Type B pancreatic cell (in vitro differentiated cells): ENCODE data around the gene ATP8A2. TPM values are rescaled to one million over a fixed set of nuclear protein-coding genes. Genes with fewer than 3 reads are reported as not detected.

Source experiments
- DNase-seq: peaks from one replicate; pipeline ENCODE4 v3.0.0; 2021; ENCODE audit warnings: mixed read lengths; ENCODE audit not compliant: unreplicated experiment; ENCODE audit errors: extremely low spot score
- H3K27ac Mint-ChIP-seq: 2 replicates; pipeline ENCODE4 v1.8.0; 2021; ENCODE audit warnings: mild to moderate bottlenecking, mixed read lengths
- H3K27me3 Mint-ChIP-seq: 2 replicates; pipeline ENCODE4 v1.8.0; 2021; ENCODE audit warnings: mixed read lengths
- H3K36me3 Mint-ChIP-seq: 2 replicates; pipeline ENCODE4 v1.8.0; 2021; ENCODE audit warnings: mixed read lengths
- H3K4me1 Mint-ChIP-seq: one replicate; pipeline ENCODE4 v1.8.0; 2021; ENCODE audit warnings: mixed read lengths; ENCODE audit not compliant: unreplicated experiment
- H3K4me3 Mint-ChIP-seq: 2 replicates; pipeline ENCODE4 v1.8.0; 2021; ENCODE audit warnings: mild to moderate bottlenecking, mixed read lengths
- H3K9me3 Mint-ChIP-seq: 2 replicates; pipeline ENCODE4 v1.8.0; 2021; ENCODE audit warnings: mixed read lengths
- CTCF ChIP-seq: fragments of 200-600 bp; sonication (generic); conservative IDR thresholded peaks from 2 replicates; pipeline ENCODE4 v1.5.0; 2021; ENCODE audit warnings: antibody characterized with exemption, mild to moderate bottlenecking
- total RNA-seq: library from RNA; stranded (reverse); gene quantifications from 2 replicates; pipeline ENCODE4 v1.2.1, GENCODE V29; 2021; ENCODE audit warnings: low replicate concordance

ATP8A2 gene
- total RNA-seq, 1 donor from 2014 or later = 13.8 TPM

GRCh38 chr13:25966086-25966485 is 594.3 kb downstream of the ATP8A2 start:
- Mint-ChIP-seq H3K9me3 (no peaks in the 10 kb centered on the region), H3K27me3 (peaks cover 6% of the 10 kb centered on the region), H3K4me3 (no peak overlapping the region), H3K27ac (no peak overlapping the region), H3K4me1 (peaks cover 7% of the 10 kb centered on the region), H3K36me3 (peaks cover 6% of the 10 kb centered on the region)
- no peak for TF ChIP-seq CTCF
- no peak for DNase-seq

GRCh38 chr13:25967144-25967543 is 595.4 kb downstream of the ATP8A2 start:
- Mint-ChIP-seq H3K4me1 (peaks cover 15% of the 10 kb centered on the region), H3K4me3 (no peak overlapping the region), H3K27me3 (peaks cover 7% of the 10 kb centered on the region), H3K27ac (no peak overlapping the region), H3K36me3 (peaks cover 6% of the 10 kb centered on the region), H3K9me3 (no peaks in the 10 kb centered on the region)
- TF ChIP-seq CTCF = no peak
- no peak for DNase-seq

GRCh38 chr13:25971047-25971446 is 599.3 kb downstream of the ATP8A2 start:
- no peak for TF ChIP-seq CTCF
- DNase-seq = no peak
- no peak overlapping the region for H3K27ac Mint-ChIP-seq
- peaks cover 35% of the 10 kb centered on the region for H3K4me1 Mint-ChIP-seq
- H3K4me3 Mint-ChIP-seq = no peak overlapping the region
- H3K36me3 Mint-ChIP-seq = peaks cover 6% of the 10 kb centered on the region
- H3K27me3 Mint-ChIP-seq = peaks cover 12% of the 10 kb centered on the region
- no peaks in the 10 kb centered on the region for H3K9me3 Mint-ChIP-seq

- no peak for TF ChIP-seq CTCF
- H3K36me3 Mint-ChIP-seq = peaks cover 6% of the 10 kb centered on the region
Observed at GRCh38 chr13:25971459-25972145, 599.8 kb downstream of the ATP8A2 start.

GRCh38 chr13:25973085-25973484 is 601.3 kb downstream of the ATP8A2 start:
- no peak for DNase-seq
- no peak overlapping the region for H3K27ac Mint-ChIP-seq
- peaks cover 6% of the 10 kb centered on the region for H3K36me3 Mint-ChIP-seq
- H3K4me3 Mint-ChIP-seq = peak overlapping the region; percentile 13
- H3K9me3 Mint-ChIP-seq = no peaks in the 10 kb centered on the region
- H3K4me1 Mint-ChIP-seq = peaks cover 47% of the 10 kb centered on the region
- TF ChIP-seq CTCF = no peak
- H3K27me3 Mint-ChIP-seq = peaks cover 16% of the 10 kb centered on the region

More at GRCh38 chr13:25971459-25972145, 599.8 kb downstream of the ATP8A2 start:
- Mint-ChIP-seq H3K4me1 (peaks cover 35% of the 10 kb centered on the region), H3K4me3 (no peak overlapping the region), H3K27ac (no peak overlapping the region), H3K9me3 (no peaks in the 10 kb centered on the region), H3K27me3 (peaks cover 12% of the 10 kb centered on the region)
- DNase-seq = no peak
